Left lung (tissue), 10 donors: ENCODE results near the gene ART3. TPM values are rescaled to one million over a fixed set of nuclear protein-coding genes. Genes with fewer than 3 reads are reported as not detected.
"Not testable (repeated sequence)": the region's sequence is repeated elsewhere in the genome, so short reads cannot be mapped to it uniquely, and the experiment has no call there.

Experiments used
- ATAC-seq: fragments of 200-7000 bp; cut with Tn5 transposase; one replicate; pipeline ENCODE4 v1.9.1; 2020; ENCODE audit warnings: moderate library complexity
- DNase-seq, 4 donors: peaks; one replicate each; pipeline ENCODE4 v3.0.0-alpha.2; 2013 to 2020
- H3K27ac ChIP-seq, 2 donors: fragments of 200-600 bp; sonication (generic) in 1 of 2; one replicate each; pipeline versions ENCODE4 v1.5.0 to v1.8.0; 2020 to 2021
- H3K27me3 ChIP-seq, 2 donors: fragments of 200-600 bp; sonication (generic) in 1 of 2; one replicate each; pipeline versions ENCODE4 v1.5.0 to v1.8.0; 2020 to 2021
- H3K36me3 ChIP-seq, 2 donors: fragments of 200-600 bp; sonication (generic) in 1 of 2; one replicate each; pipeline versions ENCODE4 v1.5.0 to v1.8.0; 2020 to 2021
- H3K4me1 ChIP-seq, 2 donors: fragments of 200-600 bp; one replicate each; pipeline ENCODE4 v1.8.0; 2021
- H3K4me3 ChIP-seq, 2 donors: fragments of 200-600 bp; sonication (generic) in 1 of 2; one replicate each; pipeline versions ENCODE4 v1.5.0 to v1.8.0; 2020 to 2021; ENCODE audit warnings: mild to moderate bottlenecking in 1 of 2
- H3K9me3 ChIP-seq, 2 donors: fragments of 200-600 bp; sonication (generic) in 1 of 2; one replicate each; pipeline versions ENCODE4 v1.5.0 to v1.8.0; 2020 to 2021
- CTCF ChIP-seq, 2 donors: fragments of 200-600 bp; sonication (generic) in 1 of 2; IDR thresholded peaks; one replicate each; pipeline versions ENCODE4 v1.5.0 to v1.8.0; 2021; ENCODE audit warnings: antibody characterized with exemption in 2 of 2
- intact Hi-C, 2 donors: fragments of 100-400 bp; cut with DNase I; formaldehyde crosslinking; loops; one replicate each; pipeline versions ENCODE4 v1.11.2 to v1.14.2; 2022
- polyA plus RNA-seq, 6 donors: library from polyadenylated mRNA; unstranded; fragments of 120-200 nt; gene quantifications; one replicate each; pipeline ENCODE4 v1.2.1, GENCODE V29; 2013; ENCODE audit not compliant: insufficient read length in 6 of 6
- total RNA-seq, 2 donors: library from RNA; stranded (reverse); fragmentation: NEBNext Ultra II Directional; extraction: Animal tissue kit (Norgen Biotek cat#: 25700); gene quantifications; one replicate each; pipeline ENCODE4 v1.2.1, GENCODE V29; 2021
- donor health status: DM: no; HTN: yes; CAD: no.
- donor health status: DM: no; HTN: no; CAD: no.

The ART3 gene
- total and polyA plus RNA-seq, 8 donors: 0.15 to 0.62 (median 0.36) TPM; not detected in 2

- H3K4me1 ChIP-seq: peaks cover 0 to 7% of the 10 kb centered on the region in 2 donors
- no peak overlapping the region for H3K4me3 ChIP-seq
- H3K36me3 ChIP-seq: no peaks in the 10 kb centered on the region
- no peaks in the 10 kb centered on the region for H3K9me3 ChIP-seq
- DNase-seq: no peak
- no peak overlapping the region for H3K27ac ChIP-seq
- no peak for TF ChIP-seq CTCF (IDR thresholded peaks at IDR 0.05)
- no peak for ATAC-seq
- no peaks in the 10 kb centered on the region for H3K27me3 ChIP-seq
- intact Hi-C loops: no loop called here
These were observed 37.7 kb upstream of the ART3 start for GRCh38 chr4:76036855-76037254.

- H3K4me1 ChIP-seq, ATAC-seq, DNase-seq, H3K27me3 ChIP-seq, H3K4me3 ChIP-seq, H3K9me3 ChIP-seq, H3K27ac ChIP-seq, H3K36me3 ChIP-seq, intact Hi-C loops: not testable (repeated sequence)
These were observed 32.1 kb upstream of the ART3 start for GRCh38 chr4:76042241-76042998.

GRCh38 chr4:76043306-76043705 lies 31.2 kb upstream of the ART3 start:
- H3K27ac ChIP-seq, ATAC-seq, H3K4me1 ChIP-seq, H3K9me3 ChIP-seq, H3K27me3 ChIP-seq, intact Hi-C loops, H3K4me3 ChIP-seq, H3K36me3 ChIP-seq, DNase-seq: not testable (repeated sequence)

GRCh38 chr4:76044686-76045085 lies 29.8 kb upstream of the ART3 start:
- H3K27ac ChIP-seq, ATAC-seq, DNase-seq, H3K4me3 ChIP-seq, H3K36me3 ChIP-seq, H3K9me3 ChIP-seq, H3K27me3 ChIP-seq, intact Hi-C loops, H3K4me1 ChIP-seq: not testable (repeated sequence)

GRCh38 chr4:76049860-76050416 lies 24.6 kb upstream of the ART3 start:
- DNase-seq, ATAC-seq, H3K9me3 ChIP-seq, H3K4me1 ChIP-seq, H3K27me3 ChIP-seq, H3K27ac ChIP-seq, H3K36me3 ChIP-seq, H3K4me3 ChIP-seq, intact Hi-C loops: not testable (repeated sequence)

- DNase-seq, H3K4me3 ChIP-seq, intact Hi-C loops, H3K27ac ChIP-seq, H3K27me3 ChIP-seq, H3K9me3 ChIP-seq, ATAC-seq, H3K4me1 ChIP-seq, H3K36me3 ChIP-seq: not testable (repeated sequence)
These were observed 23.9 kb upstream of the ART3 start for GRCh38 chr4:76050560-76051050.

GRCh38 chr4:76053730-76054129 lies 20.8 kb upstream of the ART3 start:
- no peaks in the 10 kb centered on the region for H3K4me1 ChIP-seq
- H3K36me3 ChIP-seq: no peaks in the 10 kb centered on the region
- no peak for TF ChIP-seq CTCF (IDR thresholded peaks at IDR 0.05)
- no peak overlapping the region for H3K27ac ChIP-seq
- intact Hi-C loops: no loop called here
- peaks cover 4 to 6% of the 10 kb centered on the region in 2 donors for H3K27me3 ChIP-seq
- no peak overlapping the region for H3K4me3 ChIP-seq
- DNase-seq: no peak
- no peak for ATAC-seq
- no peaks in the 10 kb centered on the region for H3K9me3 ChIP-seq
